Left renal pelvis (tissue), 4 donors: ENCODE measurements around the gene MGAT5. TPM values are rescaled to one million over a fixed set of nuclear protein-coding genes. Genes with fewer than 3 reads are reported as not detected.
A peak's percentile ranks its signal among the peaks of the same experiment; 100 is the strongest.

Experiments used
- DNase-seq, 4 donors: peaks; one replicate each; pipeline ENCODE4 v3.0.0-alpha.2; 2013; ENCODE audit warnings: low read depth in 4 of 4, low spot score in 3 of 4
- polyA plus RNA-seq, 4 donors: library from polyadenylated mRNA; unstranded; fragments of 120-200 nt; gene quantifications; one replicate each; pipeline ENCODE4 v1.2.1, GENCODE V29; 2013; ENCODE audit not compliant: insufficient read length in 4 of 4

Gene MGAT5
- polyA plus RNA-seq, 4 donors, result 40.5 to 53.8 (median 48.2) TPM

GRCh38 chr2:134252092-134252750, 1.7 kb upstream of the MGAT5 start:
- no peak for DNase-seq

DNA sequence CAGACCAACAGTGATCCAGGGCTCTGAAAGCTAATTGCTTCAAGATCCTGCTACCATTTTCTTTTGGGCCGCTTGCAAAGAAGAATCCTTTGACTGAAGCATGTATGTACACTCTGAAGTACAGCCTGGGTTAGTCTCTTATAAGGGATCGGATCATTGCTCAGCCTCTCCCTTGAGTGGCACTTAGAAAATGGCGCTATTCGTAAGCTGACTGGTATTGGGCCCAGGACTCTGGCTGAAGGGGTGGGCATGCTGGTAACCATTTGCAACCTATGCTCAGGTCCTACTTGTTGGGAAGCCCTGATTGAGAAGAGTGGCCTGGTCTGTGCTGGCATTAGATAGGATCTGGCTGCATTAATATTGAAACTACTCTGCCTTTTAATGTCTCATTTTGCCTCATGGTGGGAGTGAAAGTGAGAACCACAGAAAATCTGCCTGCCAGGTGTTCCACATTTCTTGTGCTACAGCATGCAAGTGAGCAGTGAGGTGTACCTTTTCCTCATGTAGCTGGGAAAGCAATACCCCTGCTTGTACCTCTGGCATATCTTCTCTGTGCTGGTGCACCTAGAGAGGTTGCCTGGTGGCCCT, 661 bp upstream of the MGAT5 start:
- no peak for DNase-seq

DNA sequence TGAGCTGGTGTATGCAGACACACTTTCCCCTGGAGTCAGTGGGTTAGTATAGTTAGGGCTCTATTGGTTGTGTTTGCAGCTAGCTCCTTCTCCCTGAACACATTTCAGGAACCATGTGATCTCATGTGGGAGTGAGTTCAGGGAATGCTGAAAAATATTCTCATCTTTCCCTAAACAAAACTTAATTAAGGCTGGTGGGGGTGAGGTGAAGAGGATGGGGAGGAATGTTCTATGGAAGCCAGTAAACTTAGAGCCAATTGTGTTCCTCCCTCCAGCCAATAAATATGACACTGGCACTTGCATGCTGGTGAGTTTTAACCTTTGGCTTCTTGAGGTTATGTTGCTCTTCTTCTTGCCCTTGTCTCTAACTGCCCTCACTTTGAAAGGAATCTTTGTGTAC, 952 bp downstream of the MGAT5 start:
- peak in 1 of 4 donors; percentile 39 for DNase-seq

GRCh38 chr2:134256956-134257355, 3.1 kb downstream of the MGAT5 start:
- DNase-seq, result no peak

GRCh38 chr2:134257509-134257908, 3.6 kb downstream of the MGAT5 start:
- DNase-seq, result no peak

DNA sequence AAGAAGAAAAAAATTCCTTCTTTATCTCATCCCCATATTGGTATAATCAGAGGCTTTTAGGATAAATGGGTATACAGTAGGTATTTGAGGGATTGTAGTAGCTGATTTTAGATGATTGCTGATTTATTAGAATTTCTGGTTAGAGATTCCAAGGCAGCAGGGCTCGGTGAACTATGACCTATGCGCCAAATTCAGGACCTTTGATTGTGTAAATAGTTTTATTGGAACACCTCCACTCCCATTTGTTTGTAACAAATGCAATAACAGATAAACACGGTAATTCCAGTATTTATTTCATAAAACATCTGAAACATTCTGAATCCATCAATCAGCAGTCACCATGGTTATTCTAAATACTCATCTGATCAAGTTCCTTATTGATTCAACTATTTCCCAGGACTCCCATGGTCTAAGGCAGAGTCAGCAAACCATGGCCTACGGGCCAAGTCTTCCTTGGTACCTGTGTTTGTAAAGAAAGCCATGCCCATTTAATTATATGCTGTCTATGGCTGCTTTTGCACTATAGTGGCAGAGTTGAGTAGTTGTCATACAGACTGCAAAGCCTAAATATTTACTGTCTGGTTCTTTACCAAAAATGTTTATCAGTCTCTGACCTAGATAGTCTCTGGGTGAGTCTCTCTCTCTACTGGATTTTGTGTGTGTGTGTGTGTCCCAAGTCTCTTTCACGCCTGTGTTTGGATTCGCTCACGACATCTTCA, 4.3 kb downstream of the MGAT5 start:
- no peak for DNase-seq

DNA sequence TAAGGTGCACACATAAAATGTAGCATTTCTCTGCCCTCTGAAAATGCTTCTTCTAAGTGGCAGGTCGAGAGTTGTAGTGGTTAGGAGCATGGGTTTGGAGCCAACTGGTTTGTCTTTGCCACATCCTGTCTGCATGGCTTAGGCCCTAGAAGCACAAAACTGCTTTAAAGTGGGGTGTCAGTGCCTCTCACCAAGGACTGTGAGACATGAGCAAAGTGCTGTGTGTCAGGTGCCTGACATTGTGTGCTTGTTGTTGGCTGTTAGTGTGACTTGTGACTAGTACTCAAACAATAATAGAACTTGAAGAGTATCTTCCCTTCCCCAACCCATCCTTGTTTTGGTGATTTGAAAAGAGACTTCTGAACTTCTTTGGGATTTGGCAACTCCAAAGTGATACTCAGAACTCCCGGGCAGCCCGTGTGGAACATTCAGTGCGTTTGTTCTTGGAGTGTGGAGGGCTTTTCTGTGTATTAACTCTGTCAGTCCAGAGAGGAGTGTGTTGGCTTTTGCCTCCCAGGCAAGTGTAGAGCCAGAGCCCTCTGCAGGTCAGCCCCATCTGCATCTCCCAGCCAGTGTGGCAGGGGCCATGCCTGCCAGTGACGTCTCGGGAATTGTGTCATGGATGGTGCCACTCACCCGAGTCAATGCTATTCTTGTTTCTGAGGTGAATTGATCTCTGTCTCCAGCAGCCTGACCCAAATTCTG, 5.0 kb downstream of the MGAT5 start:
- no peak for DNase-seq

- no peak for DNase-seq
These were observed 5.7 kb downstream of the MGAT5 start for GRCh38 chr2:134259571-134259970.

- no peak for DNase-seq
These were observed 6.1 kb downstream of the MGAT5 start for GRCh38 chr2:134259994-134260393.

DNA sequence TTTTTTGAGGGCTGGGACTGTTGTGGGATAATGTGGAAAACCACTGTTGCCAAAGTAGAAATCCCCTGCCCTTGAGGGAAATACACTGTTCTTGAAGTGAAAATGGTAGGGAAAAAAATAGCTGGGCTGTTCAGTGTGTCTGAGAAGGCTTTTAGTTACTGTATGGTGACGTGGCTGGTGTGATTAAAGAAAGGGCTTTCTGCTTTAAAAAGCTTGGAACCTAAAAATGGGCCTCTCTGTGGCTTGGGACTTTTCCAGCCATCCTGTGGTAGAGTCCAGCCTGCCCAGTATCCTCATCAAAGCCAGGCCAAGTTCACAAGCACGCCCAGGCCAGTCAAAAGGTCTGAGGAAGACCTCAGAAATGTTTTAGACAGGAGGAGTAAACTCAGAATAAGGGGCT, 6.8 kb downstream of the MGAT5 start:
- DNase-seq, result no peak

GRCh38 chr2:134261398-134262131, 7.7 kb downstream of the MGAT5 start:
- DNase-seq, result no peak

GRCh38 chr2:134262684-134263083, 8.8 kb downstream of the MGAT5 start:
- no peak for DNase-seq

GRCh38 chr2:134268265-134268664, 14.4 kb downstream of the MGAT5 start:
- no peak for DNase-seq

GRCh38 chr2:134269230-134269629, 15.4 kb downstream of the MGAT5 start:
- no peak for DNase-seq

DNA sequence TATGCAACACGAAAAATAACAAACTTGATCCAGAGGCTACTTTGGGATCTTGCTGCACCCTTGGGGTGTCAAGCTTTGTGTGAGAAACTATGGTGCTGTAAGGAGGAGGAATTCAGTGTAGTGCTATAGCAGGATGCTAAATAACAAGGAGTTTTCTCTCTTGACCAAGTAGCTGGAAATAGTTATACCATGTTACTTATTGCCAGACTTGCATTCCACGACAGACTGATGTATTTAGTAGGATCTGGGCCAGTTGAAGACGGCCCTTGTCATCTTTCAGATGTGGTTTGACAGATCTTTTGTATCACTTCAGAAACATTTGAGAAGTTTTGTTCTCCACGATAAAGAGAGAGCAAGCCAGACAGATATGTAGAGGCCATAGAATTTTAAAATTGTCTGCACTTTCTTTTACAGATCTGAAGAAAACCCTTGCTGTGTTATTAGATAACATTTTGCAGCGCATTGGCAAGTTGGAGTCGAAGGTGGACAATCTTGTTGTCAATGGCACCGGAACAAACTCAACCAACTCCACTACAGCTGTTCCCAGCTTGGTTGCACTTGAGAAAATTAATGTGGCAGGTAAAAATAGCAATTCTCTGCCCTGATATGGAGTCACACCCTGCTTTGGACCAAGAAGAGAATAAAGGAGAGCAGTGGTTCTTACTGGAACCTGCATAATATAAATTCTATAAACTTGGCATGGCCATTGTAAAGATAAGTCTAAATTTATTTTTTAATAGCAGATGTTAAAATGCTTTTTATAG, 16.3 kb downstream of the MGAT5 start:
- DNase-seq, result no peak

GRCh38 chr2:134271758-134272157, 17.9 kb downstream of the MGAT5 start:
- no peak for DNase-seq

- DNase-seq, result no peak
These were observed 18.9 kb downstream of the MGAT5 start for GRCh38 chr2:134272806-134273205.

GRCh38 chr2:134273256-134273983, 19.5 kb downstream of the MGAT5 start:
- DNase-seq, result no peak

- no peak for DNase-seq
These were observed 20.2 kb downstream of the MGAT5 start for GRCh38 chr2:134274121-134274520.
